GM21717 (cell line): ENCODE results near the gene NR6A1.
"Not testable (repeated sequence)": the region's sequence is repeated elsewhere in the genome, so short reads cannot be mapped to it uniquely, and the experiment has no call there.

Experiments used
- ATAC-seq: cut with Tn5 transposase; IDR thresholded peaks from one replicate; pipeline ENCODE4 v1.9.1; 2021; ENCODE audit warnings: mild to moderate bottlenecking, moderate library complexity; ENCODE audit not compliant: unreplicated experiment

The NR6A1 gene

DNA sequence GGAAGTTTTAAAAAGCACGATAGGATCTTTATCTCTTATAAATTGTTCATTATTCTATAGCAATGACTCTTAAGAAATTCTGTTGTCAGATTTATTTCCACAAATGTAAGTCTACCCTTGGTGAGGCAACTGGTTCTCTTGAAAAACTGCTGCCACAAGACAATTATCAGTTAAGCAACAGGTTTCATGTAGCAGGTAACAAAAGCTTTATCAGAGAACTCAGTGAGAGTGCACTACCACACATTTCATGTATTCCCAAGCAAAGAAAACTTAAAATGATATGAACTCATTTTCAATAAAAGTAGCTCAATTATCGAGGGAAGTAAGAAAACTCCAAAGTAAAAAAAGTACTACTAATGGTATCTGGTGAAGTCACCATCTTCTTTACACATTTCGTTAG lies 9.4 kb downstream of the NR6A1 start:
- ATAC-seq, result no peak

DNA sequence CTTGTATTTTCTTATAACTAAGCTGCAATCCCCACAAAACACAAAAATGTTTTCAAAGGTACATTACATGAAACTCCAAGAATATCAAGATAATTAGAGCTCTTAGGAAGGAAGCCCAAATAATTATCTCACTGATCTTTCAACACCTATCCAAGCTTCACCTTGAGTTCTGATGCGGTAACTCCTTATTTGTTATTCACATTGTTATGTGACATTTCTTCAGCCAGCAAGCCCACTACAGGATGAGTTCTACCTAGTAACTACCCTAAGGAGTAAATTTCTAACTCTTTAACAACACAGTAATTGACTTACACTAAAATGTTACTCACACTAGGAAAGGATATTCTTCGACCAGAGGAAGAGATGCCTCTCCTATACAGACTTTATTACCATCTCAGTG lies 9.9 kb downstream of the NR6A1 start:
- ATAC-seq, result no peak

DNA sequence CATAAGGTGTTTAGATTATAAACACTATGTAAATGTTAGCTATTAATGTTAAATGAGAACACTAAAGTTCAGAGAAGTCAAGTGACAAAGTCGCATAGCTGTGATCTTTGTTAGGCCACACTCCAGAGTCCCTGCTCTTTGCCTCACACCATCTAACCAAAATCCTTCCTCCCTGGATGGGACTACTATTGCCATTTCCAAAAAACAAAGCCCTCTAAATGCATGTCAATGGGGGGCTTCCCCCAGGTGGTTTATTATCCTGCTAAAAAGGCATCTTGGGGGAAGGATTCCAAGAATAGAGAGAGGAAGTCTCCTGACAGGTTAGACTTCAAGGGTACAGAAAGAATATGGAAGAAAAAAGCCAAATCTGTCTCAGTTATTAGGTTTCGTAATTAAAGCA lies 10.4 kb downstream of the NR6A1 start:
- ATAC-seq, result no peak

DNA sequence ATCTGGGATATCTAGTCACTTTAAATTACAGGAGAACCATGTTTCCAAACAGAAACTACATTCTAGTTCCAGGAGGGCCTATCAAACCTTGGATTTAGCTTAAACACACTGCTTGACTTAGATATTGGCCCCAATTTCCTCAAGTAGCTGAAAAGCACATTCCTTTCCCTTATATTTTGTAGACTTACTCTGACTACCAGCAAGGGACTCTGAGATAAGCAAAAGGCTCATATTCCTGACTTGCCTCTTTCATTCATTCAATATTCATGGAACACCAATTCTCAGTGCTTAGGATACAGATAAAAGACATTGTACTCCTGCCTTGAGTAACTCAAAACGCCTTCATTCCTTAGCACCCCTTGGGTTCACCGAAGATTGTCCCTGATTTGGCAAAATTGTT lies 11.8 kb downstream of the NR6A1 start:
- no peak for ATAC-seq

DNA sequence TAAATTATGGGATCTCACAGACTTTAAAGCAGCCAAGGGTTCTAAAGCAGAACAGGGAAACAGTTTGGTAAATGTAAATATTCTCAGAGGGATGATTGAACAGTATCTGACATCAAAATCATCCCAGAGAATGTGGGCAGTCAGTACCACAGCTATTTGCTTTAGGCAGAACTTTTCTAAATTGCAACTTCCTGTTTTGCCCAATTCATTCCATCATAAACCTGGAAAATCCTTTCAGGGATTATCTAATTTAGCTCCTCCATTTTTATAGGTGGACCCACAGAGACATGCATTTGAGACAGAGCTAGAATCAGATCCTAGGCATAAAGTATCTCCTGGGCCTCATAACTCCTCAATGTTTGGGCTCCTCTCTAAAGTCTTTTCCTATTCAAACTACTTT lies 12.4 kb downstream of the NR6A1 start:
- no peak for ATAC-seq

DNA sequence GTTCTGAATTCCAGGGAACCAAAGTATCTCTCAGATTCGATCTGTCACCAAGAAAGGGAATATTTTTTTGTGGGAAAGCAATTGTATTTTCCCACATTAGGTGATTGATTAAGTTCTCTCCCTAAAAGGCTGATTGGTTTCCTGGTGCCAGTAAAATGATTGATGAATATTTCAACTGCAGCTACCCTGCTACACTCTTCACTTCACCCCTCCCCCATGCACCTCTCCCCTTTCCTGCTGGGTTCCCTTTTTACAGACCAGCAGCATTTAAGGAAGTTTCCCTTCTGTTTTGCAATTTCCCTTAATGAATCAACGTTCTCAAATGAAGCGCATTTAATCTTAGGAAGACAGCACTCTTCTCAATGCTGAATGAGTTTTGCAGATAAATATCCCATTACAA lies 13.1 kb downstream of the NR6A1 start:
- ATAC-seq, result no peak

DNA sequence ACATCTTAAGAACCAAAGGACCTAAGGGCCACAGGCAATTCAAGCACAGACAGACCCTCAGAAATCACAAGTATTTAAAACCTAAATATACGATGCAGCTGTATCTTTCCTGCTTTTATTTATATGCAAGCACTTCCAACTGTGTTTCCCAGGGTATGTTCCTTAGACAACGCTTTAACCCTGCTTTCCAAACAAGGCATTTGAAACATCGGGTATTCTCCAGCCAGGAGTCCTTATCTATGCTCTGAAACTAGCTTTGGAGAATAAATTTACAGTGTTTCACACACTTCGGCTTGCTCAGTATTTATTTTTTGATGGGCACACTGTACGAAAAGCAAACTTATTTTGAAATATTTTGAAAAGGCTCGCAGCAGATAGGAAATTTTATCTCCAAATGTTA lies 13.5 kb downstream of the NR6A1 start:
- no peak for ATAC-seq

DNA sequence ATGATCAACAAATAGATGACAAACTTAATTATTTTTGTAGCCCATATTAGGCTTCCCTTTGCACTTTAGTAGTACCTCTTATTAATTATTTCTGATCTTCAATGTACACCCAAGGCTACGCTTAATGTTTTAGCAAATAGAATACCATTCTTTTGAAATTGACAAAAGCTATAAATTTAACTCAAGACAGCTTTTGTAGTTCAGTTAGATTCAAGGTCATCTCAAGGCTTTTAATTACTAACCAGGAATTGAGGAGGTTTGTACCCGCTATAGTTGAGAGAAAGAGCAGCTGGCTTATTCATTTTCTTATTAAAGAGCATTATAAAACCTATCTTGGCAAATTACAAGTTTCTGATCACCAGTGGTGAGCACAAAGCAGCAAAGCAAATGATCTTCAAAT lies 15.1 kb downstream of the NR6A1 start:
- ATAC-seq, result no peak

DNA sequence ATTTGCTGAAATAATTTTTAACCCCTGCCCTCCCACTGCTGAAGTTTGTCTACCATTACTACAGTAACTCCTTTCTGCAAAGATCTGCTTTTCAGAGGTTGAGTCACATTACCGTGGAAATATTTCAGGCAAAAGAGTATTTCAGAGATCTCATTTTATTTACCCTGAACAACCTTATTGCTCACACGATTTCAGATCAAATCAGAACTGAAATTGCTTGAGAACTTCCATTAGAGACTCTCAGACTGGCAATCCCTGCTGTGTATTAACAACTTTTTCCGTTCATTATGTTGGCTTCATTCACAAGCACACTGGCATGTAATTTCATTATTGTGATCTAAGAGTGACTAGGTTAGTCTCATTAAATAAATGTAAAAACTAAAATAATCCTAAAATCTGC lies 16.1 kb downstream of the NR6A1 start:
- ATAC-seq, result no peak

DNA sequence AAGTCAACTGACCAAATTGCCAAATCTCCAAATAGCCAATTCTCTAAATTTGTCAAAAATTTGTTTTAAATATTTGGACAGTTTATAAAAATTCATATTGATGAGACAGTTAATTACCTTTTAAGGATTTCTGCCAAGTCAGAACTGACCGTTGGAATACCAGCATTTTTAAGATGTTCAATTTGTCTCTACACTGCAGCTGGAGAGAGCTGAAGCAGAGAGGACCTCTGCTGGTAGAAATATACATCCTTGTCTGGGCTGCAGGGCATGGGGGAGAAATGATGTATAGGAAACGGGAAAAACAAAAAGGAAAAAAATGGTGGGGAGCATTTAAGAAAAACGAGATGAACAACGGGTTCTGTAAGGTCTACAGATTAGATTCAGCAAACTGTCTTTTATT lies 16.8 kb downstream of the NR6A1 start:
- ATAC-seq, result no peak

DNA sequence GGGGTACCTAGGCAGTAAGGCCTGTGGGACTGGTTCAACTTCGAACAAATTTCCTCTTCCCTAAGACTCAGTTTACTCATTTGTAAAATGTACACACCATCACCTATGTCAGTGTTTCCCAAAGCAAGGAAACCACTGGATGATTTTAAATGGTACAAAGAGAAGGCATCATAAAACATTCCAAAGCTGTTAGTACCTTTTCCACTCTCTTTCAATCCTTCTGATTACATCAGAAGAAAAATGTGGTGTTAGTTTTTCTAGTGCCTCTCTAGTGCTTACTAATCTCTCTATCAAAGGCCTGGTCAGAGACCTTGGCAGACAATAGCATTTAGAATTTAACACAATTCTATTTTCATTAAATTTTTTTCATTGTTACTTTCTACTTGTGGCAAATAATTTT lies 18.1 kb downstream of the NR6A1 start:
- ATAC-seq, result no peak

DNA sequence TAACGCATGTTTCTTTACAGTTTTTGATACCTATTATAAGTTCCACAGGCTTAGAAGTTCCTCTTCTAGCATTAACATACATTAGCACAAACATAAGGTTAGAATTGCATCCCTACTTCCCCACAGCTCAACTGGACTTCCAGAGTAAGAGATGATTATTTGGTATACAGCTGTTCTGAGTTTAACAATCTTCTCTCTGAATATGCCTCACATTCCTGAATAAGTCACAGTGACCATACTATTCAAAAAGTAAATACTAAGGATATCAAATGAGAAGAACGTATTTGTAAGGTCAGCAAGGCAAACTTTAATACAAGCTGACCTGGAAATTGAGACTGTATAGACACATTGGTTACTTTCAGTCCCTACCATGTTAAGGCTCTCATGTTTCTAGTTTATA lies 21.3 kb downstream of the NR6A1 start:
- no peak for ATAC-seq

DNA sequence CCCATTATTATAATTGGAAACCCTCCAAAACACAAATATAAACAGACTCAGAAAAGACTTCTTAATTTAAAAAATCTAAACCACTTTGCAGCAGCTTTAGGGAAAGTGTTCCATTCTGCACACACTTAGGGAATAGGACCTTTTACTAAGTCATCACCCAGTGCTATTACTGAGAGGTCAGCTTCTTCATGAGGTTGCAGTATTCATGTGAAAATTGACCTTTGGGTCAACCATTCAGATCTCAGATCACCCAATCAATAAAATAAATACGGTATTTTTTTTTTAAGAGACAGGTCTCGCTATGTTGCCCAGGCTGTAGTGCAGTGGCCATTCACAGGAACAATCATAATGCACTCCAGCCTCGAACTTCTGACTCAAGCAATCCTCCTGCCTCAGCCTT lies 21.8 kb downstream of the NR6A1 start:
- ATAC-seq, result no peak

DNA sequence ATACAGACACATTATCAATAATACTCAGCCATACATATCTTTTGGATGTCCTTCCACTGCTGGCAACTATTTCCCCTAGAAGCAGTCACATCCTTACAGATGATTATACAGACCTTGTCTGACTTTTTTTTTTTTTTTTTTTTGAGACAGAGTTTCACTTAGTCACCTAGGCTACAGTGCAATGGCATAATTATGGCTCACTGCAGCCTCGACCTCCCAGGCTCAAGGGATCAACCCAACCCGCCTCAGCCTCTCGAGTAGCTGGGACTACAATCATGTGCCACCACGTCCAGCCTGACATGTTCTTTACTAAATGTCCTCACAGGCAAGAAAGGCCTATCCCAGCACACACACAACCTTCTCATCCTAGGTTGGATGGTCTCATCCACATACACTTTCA lies 24.0 kb downstream of the NR6A1 start:
- ATAC-seq, result no peak

DNA sequence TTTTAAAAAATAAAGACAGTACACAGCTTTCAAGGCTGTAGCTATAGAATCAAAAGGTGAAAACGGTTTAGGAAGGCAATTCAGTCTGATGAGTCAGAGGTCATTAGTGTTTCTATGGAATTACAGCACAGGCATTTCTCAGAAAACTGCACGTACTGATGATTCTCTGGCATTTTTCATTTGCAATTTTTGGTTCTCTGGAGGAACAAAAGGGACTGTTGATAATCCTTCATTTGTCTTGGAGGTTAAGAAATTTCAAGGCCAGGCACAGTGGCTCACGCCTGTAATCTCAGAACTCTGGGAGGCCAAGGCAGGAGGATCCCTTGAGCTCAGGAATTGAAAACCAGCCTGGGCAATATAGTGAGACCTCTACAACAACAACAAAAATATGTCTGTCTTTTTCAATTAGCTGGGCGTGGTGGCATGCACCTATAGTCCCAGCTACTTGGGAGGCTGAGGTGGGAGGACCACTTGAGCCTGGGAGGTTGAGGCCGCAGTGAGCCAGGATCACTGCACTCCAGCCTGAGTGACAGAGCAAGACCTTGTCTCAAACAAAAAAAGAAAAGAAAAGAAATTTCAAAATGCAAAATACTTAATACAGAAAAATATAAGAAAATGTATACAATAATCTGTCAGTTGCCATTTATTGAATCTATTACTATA lies 27.3 kb downstream of the NR6A1 start:
- no peak for ATAC-seq

DNA sequence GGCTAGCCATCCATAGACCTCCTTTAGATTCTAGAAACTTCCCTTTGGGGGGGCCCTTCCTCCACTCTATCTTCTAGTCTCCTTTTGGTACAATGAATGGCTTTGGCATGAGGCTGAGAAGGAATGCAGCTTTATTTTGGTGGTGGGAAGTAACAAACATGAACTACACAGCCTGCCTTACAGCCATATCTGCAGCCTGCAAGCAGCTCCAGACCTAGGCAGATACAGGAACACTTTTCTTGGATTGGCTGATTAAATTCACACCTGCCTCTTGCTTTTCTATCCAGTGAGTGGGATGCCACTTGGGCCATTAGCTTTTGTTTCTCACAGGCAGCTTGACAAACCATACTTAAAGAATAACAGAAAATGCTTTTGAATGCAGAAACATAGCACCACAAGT lies 28.2 kb downstream of the NR6A1 start:
- no peak for ATAC-seq

DNA sequence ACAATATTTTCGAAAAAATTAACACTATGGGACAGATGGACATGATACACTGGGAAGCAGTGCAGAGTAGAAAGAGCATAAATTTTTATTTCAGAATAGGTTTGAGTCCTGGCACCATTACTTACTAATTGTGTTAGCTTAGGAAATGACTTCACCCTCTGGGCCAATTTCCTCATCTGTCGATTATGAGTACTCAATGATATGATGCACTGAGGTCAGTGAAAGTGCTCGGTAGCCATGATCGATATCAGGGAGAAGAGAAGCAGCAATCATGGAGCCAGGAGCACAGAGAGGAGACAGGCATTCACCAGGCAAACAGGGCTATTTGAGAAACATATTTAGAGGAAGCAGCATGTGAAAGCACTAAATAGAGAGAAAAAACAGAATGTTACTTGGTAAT lies 29.4 kb downstream of the NR6A1 start:
- ATAC-seq, result no peak

DNA sequence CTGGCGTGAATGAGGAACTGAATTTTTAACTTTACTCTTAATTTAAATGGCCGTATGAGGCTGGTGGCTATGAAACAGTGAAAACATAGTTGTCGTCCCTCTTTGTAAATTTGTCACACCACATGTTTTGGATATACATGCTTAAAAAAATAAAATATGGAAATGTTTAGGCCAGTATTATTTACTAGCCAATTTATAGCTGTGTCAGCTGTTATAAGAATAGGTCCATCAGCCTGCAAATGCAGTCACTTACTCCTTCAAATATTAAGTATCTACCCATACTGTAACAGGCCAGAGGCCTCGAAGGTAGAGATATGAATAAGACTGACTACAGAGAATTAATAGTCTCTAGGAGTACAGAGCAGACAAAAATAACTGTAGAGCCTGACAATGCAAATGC lies 30.0 kb downstream of the NR6A1 start:
- no peak for ATAC-seq

DNA sequence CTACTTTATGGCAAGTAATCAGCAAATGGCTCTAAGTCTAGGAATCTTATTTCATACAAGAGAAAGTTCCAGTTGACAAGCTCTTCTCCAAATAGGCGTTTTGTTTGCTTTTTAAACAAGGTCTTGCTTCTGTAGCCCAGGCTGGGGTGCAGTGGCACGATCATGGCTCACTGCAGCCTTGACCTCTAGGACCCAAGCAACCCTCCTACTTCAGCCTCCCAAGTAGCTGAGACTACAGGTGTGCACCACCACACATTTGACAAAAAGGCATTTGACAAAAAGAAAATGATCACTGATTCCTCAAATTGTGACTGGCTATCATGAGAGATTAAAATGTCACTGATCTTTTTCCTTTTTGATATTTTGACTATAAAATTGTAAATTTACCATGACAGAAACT lies 31.8 kb downstream of the NR6A1 start:
- ATAC-seq, result no peak

DNA sequence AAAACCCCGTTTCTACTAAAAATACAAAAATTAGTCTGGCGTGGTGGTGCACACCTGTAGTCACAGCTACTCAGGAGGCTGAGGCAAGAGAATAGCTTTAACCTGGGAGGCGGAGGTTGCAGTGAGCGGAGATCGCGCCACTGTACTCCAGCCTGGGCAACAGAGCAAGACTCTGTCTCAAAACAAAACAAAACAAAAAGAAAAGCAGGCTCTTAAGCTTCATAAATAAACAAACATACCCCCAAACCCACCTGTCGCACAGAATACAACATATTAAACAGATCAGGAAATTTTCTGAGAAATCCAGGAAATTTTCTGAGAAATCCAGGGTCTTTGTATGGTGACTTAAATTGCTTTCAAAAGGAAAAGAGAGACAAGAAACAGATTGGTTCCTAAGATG lies 33.0 kb downstream of the NR6A1 start:
- ATAC-seq, result not testable (repeated sequence)

DNA sequence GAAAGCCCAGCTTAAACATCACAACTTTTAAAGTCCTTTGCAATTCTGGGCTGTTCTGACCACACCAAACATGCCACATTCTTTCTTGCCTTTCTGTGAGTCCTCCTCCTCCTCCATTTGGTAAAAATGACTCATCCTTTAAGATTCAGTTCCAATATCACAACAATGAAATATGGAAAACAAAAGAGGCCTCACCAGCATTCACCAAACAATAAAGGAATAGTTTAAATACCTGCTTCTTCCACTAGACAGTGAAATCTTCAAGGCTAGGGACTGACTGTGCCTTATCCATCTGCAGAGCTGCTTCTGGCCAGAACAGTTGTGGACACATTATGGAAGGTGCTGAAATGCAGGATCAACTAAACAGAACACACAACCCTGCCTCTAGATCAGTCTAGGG lies 36.0 kb downstream of the NR6A1 start:
- ATAC-seq, result no peak

DNA sequence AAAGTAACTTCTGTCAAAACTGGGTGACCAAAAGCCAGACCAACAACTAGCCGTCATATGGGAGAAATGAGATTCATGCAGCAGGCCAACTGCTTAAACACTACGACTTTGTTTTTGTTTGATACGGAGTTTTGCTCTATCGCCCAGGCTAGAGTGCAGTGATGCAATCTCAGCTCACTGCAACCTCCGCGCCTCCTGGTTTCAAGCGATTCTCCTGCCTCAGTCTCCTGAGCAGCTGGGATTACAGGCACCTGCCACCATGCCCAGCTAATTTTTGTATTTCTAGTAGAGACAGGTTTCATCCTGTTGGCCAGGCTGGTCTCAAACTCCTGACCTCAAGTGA lies 36.4 kb downstream of the NR6A1 start:
- not testable (repeated sequence) for ATAC-seq

DNA sequence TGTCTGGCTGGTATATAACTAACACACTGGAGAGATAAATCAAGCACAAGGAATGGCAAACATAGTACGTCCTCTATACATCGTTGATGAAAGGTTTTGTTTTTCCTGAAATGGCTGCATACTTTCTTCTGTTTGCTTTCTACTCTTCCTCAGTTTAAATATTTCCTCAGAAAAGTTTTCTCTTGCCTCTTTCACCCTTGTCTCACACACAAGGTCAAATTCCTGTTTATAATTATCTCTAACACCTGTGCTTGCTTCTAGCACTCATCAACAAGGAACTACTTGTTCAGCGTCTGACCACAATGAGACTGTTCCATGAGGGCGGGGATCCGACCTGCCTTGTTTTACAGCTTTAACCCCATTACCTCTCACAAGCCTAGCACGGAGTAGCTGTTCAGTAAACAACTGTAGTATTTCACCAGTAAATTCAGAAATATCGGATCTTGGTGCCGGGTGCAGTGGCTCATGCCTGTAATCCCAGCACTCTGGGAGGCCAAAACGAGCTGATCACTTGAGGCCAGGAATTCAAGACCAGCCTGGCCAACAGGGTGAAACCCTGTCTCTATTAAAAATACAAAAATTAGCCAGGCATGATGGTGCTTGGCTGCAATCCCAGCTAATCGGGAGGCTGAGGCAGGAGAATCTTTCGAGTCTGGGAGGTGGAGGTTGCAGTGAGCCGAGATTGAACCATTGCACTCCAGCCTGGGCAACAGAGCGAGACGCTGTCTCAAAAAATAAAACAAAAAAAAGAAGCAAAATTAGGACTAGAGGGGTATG lies 37.0 kb downstream of the NR6A1 start:
- ATAC-seq, result no peak
